ENCODE data around the gene SLC25A24. TPM values are rescaled to one million over a fixed set of nuclear protein-coding genes. Genes with fewer than 3 reads are reported as not detected.
"Not testable (repeated sequence)": the region's sequence is repeated elsewhere in the genome, so short reads cannot be mapped to it uniquely, and the experiment has no call there.

The SLC25A24 gene
- total RNA-seq, 4 donors from 2014 or later, result 28.9 to 64.2 (median 37.1) TPM

GRCh38 chr1:108216028-108216890 lies 16.1 kb upstream of the SLC25A24 start:
- H3K27ac ChIP-seq; H3K9me3 ChIP-seq; H3K4me3 ChIP-seq; DNase-seq; H3K27me3 ChIP-seq; intact Hi-C loops (cut with DNase I; ENCODE audit: low total_unique reads); H3K4me1 ChIP-seq; H3K36me3 ChIP-seq: not testable (repeated sequence)

GRCh38 chr1:108214641-108215465 lies 14.7 kb upstream of the SLC25A24 start:
- H3K4me3 ChIP-seq; DNase-seq; H3K4me1 ChIP-seq; H3K9me3 ChIP-seq; intact Hi-C loops (cut with DNase I; ENCODE audit: low total_unique reads); H3K36me3 ChIP-seq; H3K27me3 ChIP-seq; H3K27ac ChIP-seq: not testable (repeated sequence)
- TF ChIP-seq CTCF (IDR thresholded peaks at IDR 0.05), result peak in 2 of 4 experiments; percentile 29 to 36

GRCh38 chr1:108211014-108211413 lies 10.9 kb upstream of the SLC25A24 start:
- intact Hi-C loops (cut with DNase I; ENCODE audit: low total_unique reads), result no loop called here
- H3K4me3 ChIP-seq, result no peak overlapping the region
- H3K27ac ChIP-seq, result no peak overlapping the region
- no peaks in the 10 kb centered on the region for H3K27me3 ChIP-seq
- H3K36me3 ChIP-seq, result no peaks in the 10 kb centered on the region
- TF ChIP-seq POLR2A (IDR thresholded peaks at IDR 0.05) (no peak), CTCF (IDR thresholded peaks at IDR 0.05) (no peak)
- DNase-seq, result no peak
- H3K9me3 ChIP-seq, result no peaks in the 10 kb centered on the region
- no peaks in the 10 kb centered on the region for H3K4me1 ChIP-seq

GRCh38 chr1:108209456-108210108 lies 9.4 kb upstream of the SLC25A24 start:
- H3K27ac ChIP-seq, result no peak overlapping the region
- DNase-seq, result no peak

More at GRCh38 chr1:108209456-108210108, 9.4 kb upstream of the SLC25A24 start:
- Histone ChIP-seq H3K27me3 (no peaks in the 10 kb centered on the region), H3K4me3 (no peak overlapping the region), H3K9me3 (no peaks in the 10 kb centered on the region), H3K36me3 (no peaks in the 10 kb centered on the region), H3K4me1 (no peaks in the 10 kb centered on the region)
- intact Hi-C loops (cut with DNase I; ENCODE audit: low total_unique reads), result no loop called here
- TF ChIP-seq CTCF (IDR thresholded peaks at IDR 0.05) (no peak), POLR2A (IDR thresholded peaks at IDR 0.05) (no peak)

Measured in uterus (tissue), 4 donors.